HS-5 (cell line): Measurements from ENCODE around the gene CTNNA3.

Experiments used
- DNase-seq: peaks from one replicate; pipeline ENCODE4 v3.0.0-alpha.2; 2012; ENCODE audit warnings: low read depth

The CTNNA3 gene

GRCh38 chr10:66537186-66537585 lies 1158.8 kb downstream of the CTNNA3 start:
- no peak for DNase-seq

GRCh38 chr10:66535439-66535838 lies 1160.6 kb downstream of the CTNNA3 start:
- no peak for DNase-seq

- DNase-seq: no peak
Observed at GRCh38 chr10:66534866-66535265, 1161.1 kb downstream of the CTNNA3 start.

- no peak for DNase-seq
Observed at GRCh38 chr10:66521506-66521905, 1174.5 kb downstream of the CTNNA3 start.

- no peak for DNase-seq
Observed at GRCh38 chr10:66519616-66520015, 1176.4 kb downstream of the CTNNA3 start.

- no peak for DNase-seq
Observed at GRCh38 chr10:66514666-66515065, 1181.3 kb downstream of the CTNNA3 start.

- DNase-seq: no peak
Observed at GRCh38 chr10:66513504-66513903, 1182.5 kb downstream of the CTNNA3 start.

GRCh38 chr10:66505003-66505657 lies 1190.9 kb downstream of the CTNNA3 start:
- peak; percentile 42 for DNase-seq

GRCh38 chr10:66501356-66501755 lies 1194.6 kb downstream of the CTNNA3 start:
- no peak for DNase-seq

- DNase-seq: no peak
Observed at GRCh38 chr10:66483966-66484365, 1212.0 kb downstream of the CTNNA3 start.

- DNase-seq: no peak
Observed at GRCh38 chr10:66472156-66472555, 1223.8 kb downstream of the CTNNA3 start.

GRCh38 chr10:66467042-66467441 lies 1229.0 kb downstream of the CTNNA3 start:
- DNase-seq: no peak

GRCh38 chr10:66466622-66467021 lies 1229.4 kb downstream of the CTNNA3 start:
- no peak for DNase-seq

- DNase-seq: no peak
Observed at GRCh38 chr10:66463611-66464010, 1232.4 kb downstream of the CTNNA3 start.

- no peak for DNase-seq
Observed at GRCh38 chr10:66457629-66458028, 1238.4 kb downstream of the CTNNA3 start.

GRCh38 chr10:66455304-66455703 lies 1240.7 kb downstream of the CTNNA3 start:
- DNase-seq: no peak

- no peak for DNase-seq
Observed at GRCh38 chr10:66440568-66440967, 1255.4 kb downstream of the CTNNA3 start.

- no peak for DNase-seq
Observed at GRCh38 chr10:66414943-66415342, 1281.1 kb downstream of the CTNNA3 start.

- DNase-seq: no peak
Observed at GRCh38 chr10:66405566-66405965, 1290.4 kb downstream of the CTNNA3 start.

GRCh38 chr10:66398669-66399068 lies 1297.3 kb downstream of the CTNNA3 start:
- DNase-seq: no peak

- no peak for DNase-seq
Observed at GRCh38 chr10:66394342-66395063, 1301.5 kb downstream of the CTNNA3 start.

- no peak for DNase-seq
Observed at GRCh38 chr10:66390926-66391325, 1305.1 kb downstream of the CTNNA3 start.

- no peak for DNase-seq
Observed at GRCh38 chr10:66381045-66381444, 1315.0 kb downstream of the CTNNA3 start.
